GM23338 (cell line): ENCODE data around the gene PRLH. TPM values are rescaled to one million over a fixed set of nuclear protein-coding genes. Genes with fewer than 3 reads are reported as not detected.
A peak's percentile ranks its signal among the peaks of the same experiment; 100 is the strongest.

Experiments
- ATAC-seq: fragments of 200-7000 bp; cut with Tn5 transposase; 3 replicates; pipeline ENCODE4 v1.9.1; 2020
- DNase-seq: peaks from one replicate; pipeline ENCODE4 v3.0.0-alpha.2; 2015; ENCODE audit warnings: low spot score
- H2AFZ ChIP-seq: fragments of 200-600 bp; sonication (generic); 2 replicates; pipeline ENCODE4 v1.8.0; 2016; ENCODE audit warnings: antibody characterized with exemption, mild to moderate bottlenecking, moderate library complexity
- H3F3A ChIP-seq: fragments of 200-600 bp; sonication (generic); replicated peaks from 2 replicates; pipeline ENCODE4 v1.8.0; 2017; ENCODE audit warnings: antibody characterized with exemption, mixed run types, low read depth
- H3K27ac ChIP-seq: fragments of 200-600 bp; sonication (generic); 2 replicates; pipeline ENCODE4 v1.6.1; 2016; ENCODE audit warnings: low read depth
- H3K27me3 ChIP-seq: fragments of 200-600 bp; sonication (generic); 2 replicates; pipeline ENCODE4 v1.8.0; 2016; ENCODE audit warnings: mild to moderate bottlenecking, mixed run types, moderate library complexity; ENCODE audit not compliant: insufficient read depth
- H3K36me3 ChIP-seq: fragments of 200-600 bp; sonication (generic); 2 replicates; pipeline ENCODE4 v1.8.0; 2016; ENCODE audit warnings: mild to moderate bottlenecking; ENCODE audit not compliant: insufficient read depth
- H3K4me1 ChIP-seq: fragments of 200-600 bp; sonication (generic); 2 replicates; pipeline ENCODE4 v1.8.0; 2016; ENCODE audit warnings: mild to moderate bottlenecking, moderate library complexity; ENCODE audit not compliant: insufficient read depth
- H3K4me2 ChIP-seq: fragments of 200-600 bp; sonication (generic); 2 replicates; pipeline ENCODE4 v1.7.1; 2017; ENCODE audit warnings: mixed run types
- H3K4me3 ChIP-seq: fragments of 200-600 bp; sonication (generic); 2 replicates; pipeline ENCODE4 v1.6.1; 2016; ENCODE audit warnings: mixed run types
- H3K79me2 ChIP-seq: fragments of 200-600 bp; sonication (generic); replicated peaks from 2 replicates; pipeline ENCODE4 v1.8.0; 2017; ENCODE audit warnings: mild to moderate bottlenecking; ENCODE audit not compliant: insufficient read depth
- H3K9me2 ChIP-seq: fragments of 200-600 bp; sonication (generic); 2 replicates; pipeline ENCODE4 v1.8.0; 2017; ENCODE audit not compliant: insufficient read depth
- H4K20me1 ChIP-seq: fragments of 200-600 bp; sonication (generic); replicated peaks from 2 replicates; pipeline ENCODE4 v1.8.0; 2017; ENCODE audit warnings: mild to moderate bottlenecking; ENCODE audit not compliant: insufficient read depth
- H3K27ac Mint-ChIP-seq: 2 replicates; pipeline ENCODE4 v1.8.0; 2020; ENCODE audit warnings: inconsistent platforms, mild to moderate bottlenecking, moderate library complexity, mixed read lengths
- H3K27me3 Mint-ChIP-seq: 3 replicates; pipeline ENCODE4 v1.8.0; 2022; ENCODE audit warnings: low read depth, mild to moderate bottlenecking, moderate library complexity, mixed read lengths, inconsistent platforms; ENCODE audit not compliant: insufficient read depth, poor library complexity
- H3K36me3 Mint-ChIP-seq: 3 replicates; pipeline ENCODE4 v1.8.0; 2021; ENCODE audit warnings: low read depth, mild to moderate bottlenecking, inconsistent platforms, moderate library complexity, mixed read lengths
- H3K4me1 Mint-ChIP-seq: 3 replicates; pipeline ENCODE4 v1.8.0; 2020; ENCODE audit warnings: mild to moderate bottlenecking, inconsistent platforms, mixed read lengths
- H3K4me3 Mint-ChIP-seq: 3 replicates; pipeline ENCODE4 v1.8.0; 2021; ENCODE audit warnings: moderate library complexity, mild to moderate bottlenecking, inconsistent platforms, mixed read lengths
- H3K9me3 Mint-ChIP-seq: 3 replicates; pipeline ENCODE4 v1.8.0; 2020; ENCODE audit warnings: moderate library complexity, mild to moderate bottlenecking, inconsistent platforms, mixed read lengths
- EZH2phosphoT487 ChIP-seq: fragments of 200-600 bp; sonication (generic); IDR thresholded peaks from one replicate; pipeline ENCODE4 v1.8.1; 2018; ENCODE audit warnings: antibody characterized with exemption; ENCODE audit not compliant: unreplicated experiment
- JUNB ChIP-seq: IDR thresholded peaks from one replicate; pipeline ENCODE4 v1.6.1; 2016; ENCODE audit warnings: antibody characterized with exemption; ENCODE audit not compliant: unreplicated experiment
- ZNF331 ChIP-seq: fragments of 250-450 bp; sonication (Bioruptor Pico); IDR thresholded peaks from 2 replicates; pipeline ENCODE4 v1.5.0; 2020; ENCODE audit warnings: low read depth, mild to moderate bottlenecking, moderate library complexity
- polyA plus RNA-seq: library from polyadenylated mRNA; unstranded; fragments of >200 nt; fragmentation: Nextera tagmentation; extraction: Ambion mirVana; gene quantifications from 2 replicates; pipeline ENCODE4 v1.2.1, GENCODE V29; 2016
- total RNA-seq: library from RNA; depleted of rRNA; stranded (reverse); fragments of >200 nt; shearing (Covaris generic); gene quantifications from 2 replicates; pipeline ENCODE4 v1.2.3, GENCODE V29; 2014
- TF ChIP-seq, protein P1 (sequence below): IDR thresholded peaks from one replicate; pipeline ENCODE4 v1.6.1; 2018; ENCODE audit warnings: antibody characterized with exemption; ENCODE audit not compliant: unreplicated experiment
- TF ChIP-seq, protein P2 (sequence below), 2 experiments: fragments of 200-600 bp in 1 of 2; sonication (generic) in 1 of 2; conservative IDR thresholded peaks; 2 replicates each; pipeline versions ENCODE4 v1.5.1 to v1.6.1; 2016 to 2017; ENCODE audit warnings: antibody characterized with exemption in 2 of 2, low read depth in 2 of 2, mild to moderate bottlenecking in 2 of 2, moderate library complexity in 1 of 2
- TF ChIP-seq, protein P3 (sequence below): IDR thresholded peaks from 2 replicates; pipeline ENCODE4 v1.6.1; 2016; ENCODE audit warnings: antibody characterized with exemption

The PRLH gene
- total and polyA plus RNA-seq, 2 experiments from 2014 or later, result not detected

DNA sequence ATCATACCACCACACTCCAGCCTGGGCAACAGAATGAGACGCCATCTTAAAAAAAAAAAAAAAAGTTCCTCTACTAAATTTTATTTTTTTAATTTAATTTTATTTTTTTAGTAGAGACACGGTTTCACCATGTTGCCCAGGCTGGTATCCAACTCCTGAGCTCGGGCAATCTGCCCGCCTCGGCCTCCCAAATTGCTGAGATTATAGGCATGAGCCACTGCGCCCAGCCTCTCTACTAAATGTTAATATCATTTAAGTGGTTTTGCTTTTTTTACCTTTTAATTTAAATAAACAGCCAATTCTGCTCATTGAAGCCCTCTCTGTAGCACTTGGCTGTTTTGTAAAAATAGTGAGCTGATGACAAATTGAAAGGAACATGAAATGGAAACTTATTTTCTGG is 15.0 kb downstream of the PRLH start:
- Histone ChIP-seq H3K9me2 (no peaks in the 10 kb centered on the region), H2AFZ (no peak overlapping the region), H4K20me1 (no peaks in the 10 kb centered on the region), H3K4me2 (no peak overlapping the region), H3K36me3 (no peaks in the 10 kb centered on the region), H3K4me1 (0 out of 2 replicates have a peak, but pooled peaks cover 7% of the 10 kb centered on the region), H3K27me3 (no peaks in the 10 kb centered on the region), H3K4me3 (no peak overlapping the region), H3K79me2 (no peaks in the 10 kb centered on the region), H3F3A (no peaks in the 10 kb centered on the region), H3K27ac (no peak overlapping the region)
- Mint-ChIP-seq H3K27ac (no peak overlapping the region), H3K4me1 (peaks cover 27% of the 10 kb centered on the region), H3K27me3 (peaks cover 4% of the 10 kb centered on the region), H3K36me3 (peaks cover 34% of the 10 kb centered on the region), H3K4me3 (no peak overlapping the region), H3K9me3 (no peaks in the 10 kb centered on the region)
- ATAC-seq (no peak), DNase-seq (no peak)
- TF ChIP-seq JUNB (no peak), EZH2phosphoT487 (no peak)
- TF ChIP-seq, protein P1, sequence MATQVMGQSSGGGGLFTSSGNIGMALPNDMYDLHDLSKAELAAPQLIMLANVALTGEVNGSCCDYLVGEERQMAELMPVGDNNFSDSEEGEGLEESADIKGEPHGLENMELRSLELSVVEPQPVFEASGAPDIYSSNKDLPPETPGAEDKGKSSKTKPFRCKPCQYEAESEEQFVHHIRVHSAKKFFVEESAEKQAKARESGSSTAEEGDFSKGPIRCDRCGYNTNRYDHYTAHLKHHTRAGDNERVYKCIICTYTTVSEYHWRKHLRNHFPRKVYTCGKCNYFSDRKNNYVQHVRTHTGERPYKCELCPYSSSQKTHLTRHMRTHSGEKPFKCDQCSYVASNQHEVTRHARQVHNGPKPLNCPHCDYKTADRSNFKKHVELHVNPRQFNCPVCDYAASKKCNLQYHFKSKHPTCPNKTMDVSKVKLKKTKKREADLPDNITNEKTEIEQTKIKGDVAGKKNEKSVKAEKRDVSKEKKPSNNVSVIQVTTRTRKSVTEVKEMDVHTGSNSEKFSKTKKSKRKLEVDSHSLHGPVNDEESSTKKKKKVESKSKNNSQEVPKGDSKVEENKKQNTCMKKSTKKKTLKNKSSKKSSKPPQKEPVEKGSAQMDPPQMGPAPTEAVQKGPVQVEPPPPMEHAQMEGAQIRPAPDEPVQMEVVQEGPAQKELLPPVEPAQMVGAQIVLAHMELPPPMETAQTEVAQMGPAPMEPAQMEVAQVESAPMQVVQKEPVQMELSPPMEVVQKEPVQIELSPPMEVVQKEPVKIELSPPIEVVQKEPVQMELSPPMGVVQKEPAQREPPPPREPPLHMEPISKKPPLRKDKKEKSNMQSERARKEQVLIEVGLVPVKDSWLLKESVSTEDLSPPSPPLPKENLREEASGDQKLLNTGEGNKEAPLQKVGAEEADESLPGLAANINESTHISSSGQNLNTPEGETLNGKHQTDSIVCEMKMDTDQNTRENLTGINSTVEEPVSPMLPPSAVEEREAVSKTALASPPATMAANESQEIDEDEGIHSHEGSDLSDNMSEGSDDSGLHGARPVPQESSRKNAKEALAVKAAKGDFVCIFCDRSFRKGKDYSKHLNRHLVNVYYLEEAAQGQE, result no peak
- TF ChIP-seq, protein P2, sequence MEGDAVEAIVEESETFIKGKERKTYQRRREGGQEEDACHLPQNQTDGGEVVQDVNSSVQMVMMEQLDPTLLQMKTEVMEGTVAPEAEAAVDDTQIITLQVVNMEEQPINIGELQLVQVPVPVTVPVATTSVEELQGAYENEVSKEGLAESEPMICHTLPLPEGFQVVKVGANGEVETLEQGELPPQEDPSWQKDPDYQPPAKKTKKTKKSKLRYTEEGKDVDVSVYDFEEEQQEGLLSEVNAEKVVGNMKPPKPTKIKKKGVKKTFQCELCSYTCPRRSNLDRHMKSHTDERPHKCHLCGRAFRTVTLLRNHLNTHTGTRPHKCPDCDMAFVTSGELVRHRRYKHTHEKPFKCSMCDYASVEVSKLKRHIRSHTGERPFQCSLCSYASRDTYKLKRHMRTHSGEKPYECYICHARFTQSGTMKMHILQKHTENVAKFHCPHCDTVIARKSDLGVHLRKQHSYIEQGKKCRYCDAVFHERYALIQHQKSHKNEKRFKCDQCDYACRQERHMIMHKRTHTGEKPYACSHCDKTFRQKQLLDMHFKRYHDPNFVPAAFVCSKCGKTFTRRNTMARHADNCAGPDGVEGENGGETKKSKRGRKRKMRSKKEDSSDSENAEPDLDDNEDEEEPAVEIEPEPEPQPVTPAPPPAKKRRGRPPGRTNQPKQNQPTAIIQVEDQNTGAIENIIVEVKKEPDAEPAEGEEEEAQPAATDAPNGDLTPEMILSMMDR (conservative IDR thresholded peaks at IDR 0.05; ENCODE audit: low read depth in 2 of 2), result no peak
- TF ChIP-seq, protein P3, sequence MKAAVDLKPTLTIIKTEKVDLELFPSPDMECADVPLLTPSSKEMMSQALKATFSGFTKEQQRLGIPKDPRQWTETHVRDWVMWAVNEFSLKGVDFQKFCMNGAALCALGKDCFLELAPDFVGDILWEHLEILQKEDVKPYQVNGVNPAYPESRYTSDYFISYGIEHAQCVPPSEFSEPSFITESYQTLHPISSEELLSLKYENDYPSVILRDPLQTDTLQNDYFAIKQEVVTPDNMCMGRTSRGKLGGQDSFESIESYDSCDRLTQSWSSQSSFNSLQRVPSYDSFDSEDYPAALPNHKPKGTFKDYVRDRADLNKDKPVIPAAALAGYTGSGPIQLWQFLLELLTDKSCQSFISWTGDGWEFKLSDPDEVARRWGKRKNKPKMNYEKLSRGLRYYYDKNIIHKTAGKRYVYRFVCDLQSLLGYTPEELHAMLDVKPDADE, result no peak

DNA sequence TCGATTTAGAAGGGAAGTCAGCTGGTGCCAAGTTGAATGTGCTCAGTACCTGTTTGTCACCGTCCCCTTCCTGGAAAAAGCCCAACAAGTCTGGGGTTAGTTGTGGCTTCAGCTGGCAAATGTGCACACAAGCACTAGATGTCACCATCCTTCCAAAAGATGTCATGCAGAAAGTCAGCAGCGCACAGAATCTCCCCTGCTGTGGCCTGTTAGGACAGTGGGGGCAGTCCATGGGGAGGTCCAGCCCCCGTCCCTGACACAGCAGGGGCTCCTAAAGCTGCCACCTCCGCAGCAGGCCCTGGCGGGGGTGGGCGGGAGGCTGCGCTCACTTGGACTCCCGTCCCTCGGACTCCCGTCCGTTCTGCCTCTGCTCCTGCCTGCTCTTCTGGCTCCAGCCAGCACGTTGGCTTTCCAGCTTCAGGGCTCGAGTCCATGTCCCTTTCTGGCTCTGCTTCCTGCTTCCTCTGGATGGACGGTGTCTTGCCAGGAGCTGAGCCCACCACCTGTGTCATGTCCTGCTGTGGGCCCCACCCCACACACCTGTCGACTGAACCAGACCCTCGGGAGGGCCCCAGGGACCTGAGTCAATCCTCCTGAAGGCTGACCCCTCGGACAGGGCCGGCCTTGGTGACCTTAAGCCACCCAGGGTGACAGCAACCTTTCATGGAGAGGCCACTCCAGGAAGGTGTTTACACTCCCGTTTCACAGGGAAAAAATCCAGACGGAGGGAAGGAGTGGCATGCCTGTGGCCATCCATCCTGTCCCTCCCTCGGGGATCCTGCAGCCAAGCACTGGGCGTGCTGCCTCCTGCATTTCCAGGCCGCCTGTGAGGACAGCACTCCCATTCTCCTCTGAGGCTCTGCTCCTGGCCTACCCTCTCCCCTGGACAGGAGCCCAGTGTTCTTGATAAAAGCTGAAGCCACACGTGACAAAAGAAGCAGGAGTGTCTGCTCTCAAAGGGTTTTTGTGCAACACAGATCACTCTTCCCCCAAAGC is 15.7 kb downstream of the PRLH start:
- H3K4me3 Mint-ChIP-seq, result no peak overlapping the region
- H3K9me3 Mint-ChIP-seq, result no peaks in the 10 kb centered on the region; the same call in 2 of the 3 replicates
- no peak overlapping the region for H3K4me3 ChIP-seq
- no peaks in the 10 kb centered on the region for H3K27me3 ChIP-seq
- H3K4me2 ChIP-seq, result no peak overlapping the region; the same call in 1 of the 2 replicates
- peak overlapping the region; percentile 39; the same call in 1 of the 2 replicates for H3K27ac ChIP-seq
- peaks cover 36% of the 10 kb centered on the region for H3K36me3 Mint-ChIP-seq
- no peaks in the 10 kb centered on the region for H3K9me2 ChIP-seq
- H3F3A ChIP-seq, result no peaks in the 10 kb centered on the region
- H2AFZ ChIP-seq, result no peak overlapping the region; the same call in 1 of the 2 replicates
- H3K4me1 ChIP-seq, result 0 out of 2 replicates have a peak, but pooled peaks cover 7% of the 10 kb centered on the region
- no peak overlapping the region for H3K27ac Mint-ChIP-seq
- DNase-seq (no peak), ATAC-seq (peak; percentile 36)
- no peaks in the 10 kb centered on the region for H3K79me2 ChIP-seq
- H4K20me1 ChIP-seq, result no peaks in the 10 kb centered on the region
- TF ChIP-seq ZNF331 (CRISPR knock-in tag), result no peak
- TF ChIP-seq, protein P3, result no peak
- TF ChIP-seq, protein P2 (conservative IDR thresholded peaks at IDR 0.05; ENCODE audit: low read depth in 2 of 2), result peak in 1 of 2 experiments; percentile 68; a peak in 3 of 4 replicates
- no peaks in the 10 kb centered on the region for H3K36me3 ChIP-seq
- peaks cover 33% of the 10 kb centered on the region for H3K4me1 Mint-ChIP-seq
- peaks cover 8% of the 10 kb centered on the region for H3K27me3 Mint-ChIP-seq
